Measurements from ENCODE around the gene HYAL1. TPM values are rescaled to one million over a fixed set of nuclear protein-coding genes. Genes with fewer than 3 reads are reported as not detected.
"Not testable (repeated sequence)": the region's sequence is repeated elsewhere in the genome, so short reads cannot be mapped to it uniquely, and the experiment has no call there.

HYAL1 gene
- total RNA-seq, 2 experiments from 2014 or later: not detected

GRCh38 chr3:50272911-50273688, 30.3 kb downstream of the HYAL1 start:
- peak overlapping the region; percentile 74 for H3K4me3 Mint-ChIP-seq
- peaks cover 2% of the 10 kb centered on the region for H3K36me3 Mint-ChIP-seq (ENCODE audit: low read depth)
- H3K4me1 Mint-ChIP-seq (ENCODE audit: low read depth): peaks cover 33% of the 10 kb centered on the region
- ChIA-PET CTCF (interaction anchor here (0.6 to 4.4 kb wide), 9 partner anchors 14 to 79 kb away, joined by 3 to 36 read pairs (median 12); partner anchors contain the start of gene IFRD2), POLR2A (interaction anchor here (0.6 kb wide), 1 partner anchor 86 kb away, joined by 3 read pairs; no protein-coding TSS in a partner anchor)
- peak; percentile 96 for TF ChIP-seq CTCF (IDR thresholded peaks at IDR 0.05)
- ATAC-seq: peak; percentile 88
- peaks cover 39% of the 10 kb centered on the region for H3K27me3 Mint-ChIP-seq
- H3K27ac Mint-ChIP-seq: peak overlapping the region; percentile 26
- peak; percentile 94 for DNase-seq
- H3K9me3 Mint-ChIP-seq: no peaks in the 10 kb centered on the region
- intact Hi-C loops (cut with micrococcal nuclease): loop anchor here (2.0 kb wide), 1 partner anchor 46 kb away; no protein-coding TSS in a partner anchor

GRCh38 chr3:50272538-50272910, 30.9 kb downstream of the HYAL1 start:
- DNase-seq; H3K4me3 Mint-ChIP-seq; ATAC-seq; H3K27ac Mint-ChIP-seq; H3K9me3 Mint-ChIP-seq; H3K36me3 Mint-ChIP-seq (ENCODE audit: low read depth): not testable (repeated sequence)
- CTCF ChIA-PET: interaction anchor here (0.7 to 4.0 kb wide), 9 partner anchors 14 to 79 kb away, joined by 3 to 26 read pairs (median 4); partner anchors contain the start of genes HYAL3 and NAA80
- peaks cover 42% of the 10 kb centered on the region for H3K27me3 Mint-ChIP-seq
- POLR2A ChIA-PET: interaction anchor here (0.6 kb wide), 1 partner anchor 85 kb away, joined by 3 read pairs; no protein-coding TSS in a partner anchor
- peaks cover 33% of the 10 kb centered on the region for H3K4me1 Mint-ChIP-seq (ENCODE audit: low read depth)
- intact Hi-C loops (cut with micrococcal nuclease): loop anchor here (2.0 kb wide), 1 partner anchor 46 kb away; no protein-coding TSS in a partner anchor

- H3K9me3 Mint-ChIP-seq: no peaks in the 10 kb centered on the region
These were observed 31.9 kb downstream of the HYAL1 start for GRCh38 chr3:50271314-50271936.

GRCh38 chr3:50270422-50271224, 32.8 kb downstream of the HYAL1 start:
- ATAC-seq (no peak), DNase-seq (no peak)
- H3K4me3 Mint-ChIP-seq: no peak overlapping the region
- peaks cover 40% of the 10 kb centered on the region for H3K27me3 Mint-ChIP-seq
- no peak overlapping the region for H3K27ac Mint-ChIP-seq
- ChIA-PET POLR2A (interaction anchor here (0.6 to 1.1 kb wide), 2 partner anchors 8 to 485 kb away, joined by 3 read pairs; partner anchors contain the start of gene IP6K1), CTCF (interaction anchor here (1.0 to 4.0 kb wide), 4 partner anchors 12 to 80 kb away, joined by 3 to 18 read pairs (median 7); no protein-coding TSS in a partner anchor)
- H3K36me3 Mint-ChIP-seq (ENCODE audit: low read depth): peaks cover 2% of the 10 kb centered on the region
- peaks cover 28% of the 10 kb centered on the region for H3K4me1 Mint-ChIP-seq (ENCODE audit: low read depth)
- no peak for TF ChIP-seq CTCF (IDR thresholded peaks at IDR 0.05)
- H3K9me3 Mint-ChIP-seq: no peaks in the 10 kb centered on the region
- intact Hi-C loops (cut with micrococcal nuclease): no loop called here

More at GRCh38 chr3:50271314-50271936, 31.9 kb downstream of the HYAL1 start:
- intact Hi-C loops (cut with micrococcal nuclease): no loop called here
- no peak for TF ChIP-seq CTCF (IDR thresholded peaks at IDR 0.05)
- no peak overlapping the region for H3K4me3 Mint-ChIP-seq
- POLR2A ChIA-PET: interaction anchor here (0.6 to 1.1 kb wide), 2 partner anchors 8 to 485 kb away, joined by 3 read pairs; partner anchors contain the start of gene IP6K1
- H3K4me1 Mint-ChIP-seq (ENCODE audit: low read depth): peaks cover 33% of the 10 kb centered on the region
- ATAC-seq: no peak
- peaks cover 2% of the 10 kb centered on the region for H3K36me3 Mint-ChIP-seq (ENCODE audit: low read depth)
- CTCF ChIA-PET: interaction anchor here (0.8 to 4.0 kb wide), 8 partner anchors 12 to 81 kb away, joined by 3 to 26 read pairs (median 8); partner anchors contain the start of genes HYAL3 and NAA80
- no peak overlapping the region for H3K27ac Mint-ChIP-seq
- no peak for DNase-seq
- peaks cover 42% of the 10 kb centered on the region for H3K27me3 Mint-ChIP-seq

All from activated CD8-positive, alpha-beta T cell treated with anti-CD3 and anti-CD28 coated beads for 36 hours (primary cell).